ENCODE results near the gene ARPC4. TPM values are rescaled to one million over a fixed set of nuclear protein-coding genes. Genes with fewer than 3 reads are reported as not detected.
"Not testable (repeated sequence)": the region's sequence is repeated elsewhere in the genome, so short reads cannot be mapped to it uniquely, and the experiment has no call there.

Gene ARPC4
- total and polyA plus RNA-seq, 5 experiments from 2014 or later = 134 to 229 (median 201) TPM

DNA sequence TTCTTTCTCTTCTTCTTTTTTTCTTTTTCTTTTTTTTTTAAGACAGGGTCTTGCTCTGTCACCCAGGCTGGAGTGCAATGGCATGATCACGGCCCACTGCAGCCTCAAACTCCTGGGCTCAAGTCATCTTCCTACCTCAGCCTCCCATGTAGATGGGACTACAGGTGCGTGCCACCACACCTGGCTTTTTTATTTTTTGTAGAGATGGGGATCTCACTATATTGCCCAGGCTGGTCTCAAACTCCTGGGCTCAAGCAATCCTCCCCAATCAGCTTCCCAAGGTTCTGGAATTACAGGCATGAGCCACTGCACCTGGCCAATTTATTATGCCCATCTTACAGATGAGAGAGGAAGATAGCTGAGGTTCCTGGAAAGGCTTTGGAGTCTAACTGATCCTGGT, 21.9 kb upstream of the ARPC4 start:
- Mint-ChIP-seq H3K27ac (peak overlapping the region in 2 of 10 donors; percentile 73 to 75), H3K4me1 (peaks cover 21 to 46% (median 30%) of the 10 kb centered on the region in 4 donors), H3K4me3 (peak overlapping the region in 9 of 10 donors; percentile 22 to 71 (median 50))
- DNase-seq, POLR2A ChIA-PET, ATAC-seq, H3K9me3 Mint-ChIP-seq, H3K36me3 Mint-ChIP-seq, H3K27me3 Mint-ChIP-seq: not testable (repeated sequence)

GRCh38 chr3:9776896-9777693, 15.8 kb upstream of the ARPC4 start:
- Mint-ChIP-seq H3K27me3 (no peaks in the 10 kb centered on the region), H3K4me1 (peaks cover 32 to 55% (median 54%) of the 10 kb centered on the region in 4 donors), H3K9me3 (no peaks in the 10 kb centered on the region), H3K36me3 (peaks cover 0 to 10% (median 0%) of the 10 kb centered on the region in 3 donors), H3K4me3 (no peak overlapping the region), H3K27ac (peak overlapping the region in 2 of 10 donors; percentile 36 to 63)
- POLR2A ChIA-PET = interaction anchor here (1.1 to 1.6 kb wide), 2 partner anchors 16 to 128 kb away, joined by 3 to 5 read pairs; partner anchors contain the start of genes ARPC4, MTMR14 and TADA3
- ATAC-seq (no peak), DNase-seq (no peak)

DNA sequence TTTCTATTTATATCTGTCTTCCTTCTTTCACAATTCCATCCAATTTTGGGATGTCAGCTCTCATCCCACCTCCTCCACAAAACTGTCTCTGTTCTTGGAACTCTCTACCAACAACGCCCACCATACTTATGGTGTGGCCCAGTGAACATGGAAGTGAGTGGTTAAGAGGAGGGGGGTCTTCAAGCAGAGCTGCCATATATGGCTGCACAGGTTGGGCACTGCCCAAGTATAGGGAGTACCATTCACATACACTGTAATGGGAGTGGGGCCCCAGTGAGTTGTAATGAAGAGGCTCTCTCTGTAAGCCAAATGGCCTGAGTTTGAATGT, 15.2 kb upstream of the ARPC4 start:
- no peak overlapping the region for H3K27ac Mint-ChIP-seq
- no peak for ATAC-seq
- H3K36me3 Mint-ChIP-seq = peaks cover 0 to 16% (median 3%) of the 10 kb centered on the region in 3 donors
- H3K27me3 Mint-ChIP-seq = no peaks in the 10 kb centered on the region
- POLR2A ChIA-PET = interaction anchor here (1.1 to 1.6 kb wide), 2 partner anchors 15 to 128 kb away, joined by 3 to 5 read pairs; partner anchors contain the start of genes ARPC4, MTMR14 and TADA3
- no peaks in the 10 kb centered on the region for H3K9me3 Mint-ChIP-seq
- DNase-seq = no peak
- H3K4me1 Mint-ChIP-seq = peaks cover 35 to 60% (median 60%) of the 10 kb centered on the region in 4 donors
- H3K4me3 Mint-ChIP-seq = no peak overlapping the region

DNA sequence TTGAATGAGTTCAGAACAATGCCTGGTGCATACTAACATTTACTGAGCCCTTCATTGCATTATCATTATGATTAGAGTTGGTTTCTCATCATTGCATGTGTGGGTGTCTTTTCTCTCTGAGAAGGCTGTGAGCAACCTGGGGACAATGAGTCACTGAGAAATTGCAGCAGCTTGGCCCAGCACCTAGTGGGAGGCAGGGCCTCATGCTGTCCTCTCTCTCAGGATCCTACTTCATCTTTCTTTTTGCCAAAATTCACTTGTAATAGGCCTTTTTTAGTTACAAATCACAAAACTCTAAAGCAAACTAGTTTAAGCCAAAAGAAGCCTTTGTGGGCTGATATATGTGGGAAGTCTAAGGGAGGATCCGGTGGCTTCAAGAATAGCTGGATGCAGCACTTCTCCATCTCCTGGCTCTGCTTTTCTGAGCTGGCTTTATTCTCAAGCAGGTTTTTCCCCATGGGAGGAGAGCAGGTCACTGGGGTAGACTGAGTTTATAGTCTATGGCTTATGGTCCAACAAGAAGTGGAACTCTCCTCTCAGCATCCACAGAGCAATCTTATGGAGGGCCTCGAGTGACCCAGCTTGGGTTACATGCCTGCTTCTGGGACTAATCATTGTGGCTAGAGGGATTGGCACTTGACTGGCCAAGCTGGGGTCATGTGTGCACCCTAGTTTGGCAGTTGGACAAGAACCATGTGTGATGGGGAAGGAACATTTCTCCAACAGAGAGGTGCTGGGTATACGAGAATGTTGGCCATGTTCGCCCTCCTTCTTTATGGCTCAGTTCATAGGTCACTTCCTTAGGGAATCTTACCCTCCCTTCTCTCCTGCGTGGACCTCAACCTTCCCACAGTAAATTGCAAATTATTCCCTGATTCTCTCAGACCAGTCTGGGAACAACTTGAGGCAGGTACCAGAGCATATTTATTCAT, 14.5 kb upstream of the ARPC4 start:
- DNase-seq (no peak), ATAC-seq (no peak)
- Mint-ChIP-seq H3K27ac (peak overlapping the region in 4 of 10 donors; percentile 14 to 90 (median 58)), H3K36me3 (peaks cover 0 to 20% (median 6%) of the 10 kb centered on the region in 3 donors), H3K4me1 (peaks cover 35 to 65% (median 63%) of the 10 kb centered on the region in 4 donors), H3K9me3 (no peaks in the 10 kb centered on the region), H3K4me3 (peak overlapping the region in 4 of 10 donors; percentile 51 to 84 (median 71)), H3K27me3 (no peaks in the 10 kb centered on the region)
- POLR2A ChIA-PET = interaction anchor here (1.6 kb wide), 1 partner anchor 15 kb away, joined by 5 read pairs; the partner anchor contains the start of genes ARPC4 and TADA3

DNA sequence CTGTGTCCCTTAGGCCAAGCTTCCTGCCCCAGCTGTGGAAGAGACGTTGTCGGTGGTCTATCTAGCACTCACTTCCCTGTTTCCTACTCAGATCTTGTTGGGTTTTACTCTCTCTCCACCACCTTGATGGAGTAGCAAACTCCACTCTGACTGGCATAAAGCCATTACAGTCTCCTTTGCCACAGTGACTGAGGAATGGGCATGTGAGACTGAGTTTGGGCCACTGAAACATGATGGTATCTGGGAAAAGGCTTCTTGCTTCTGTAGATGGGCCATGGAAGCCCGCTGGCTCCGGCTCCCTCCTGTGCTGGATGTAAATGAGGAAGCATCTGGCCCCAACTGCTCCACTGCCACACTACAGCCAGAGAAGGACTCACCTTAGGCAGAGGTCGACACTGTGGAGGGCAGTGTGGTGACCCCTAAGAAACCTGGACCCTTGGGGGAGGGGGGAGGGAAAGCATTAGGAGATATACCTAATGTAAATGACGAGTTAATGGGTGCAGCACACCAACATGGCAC, 13.7 kb upstream of the ARPC4 start:
- ATAC-seq (no peak), DNase-seq (no peak)
- H3K36me3 Mint-ChIP-seq = peaks cover 0 to 24% (median 9%) of the 10 kb centered on the region in 3 donors
- H3K27me3 Mint-ChIP-seq = no peaks in the 10 kb centered on the region
- no peaks in the 10 kb centered on the region for H3K9me3 Mint-ChIP-seq
- POLR2A ChIA-PET = no interaction called here
- peaks cover 35 to 65% (median 63%) of the 10 kb centered on the region in 4 donors for H3K4me1 Mint-ChIP-seq
- H3K27ac Mint-ChIP-seq = peak overlapping the region in 5 of 10 donors; percentile 36 to 90 (median 73)
- peak overlapping the region in 9 of 10 donors; percentile 44 to 84 (median 71) for H3K4me3 Mint-ChIP-seq

DNA sequence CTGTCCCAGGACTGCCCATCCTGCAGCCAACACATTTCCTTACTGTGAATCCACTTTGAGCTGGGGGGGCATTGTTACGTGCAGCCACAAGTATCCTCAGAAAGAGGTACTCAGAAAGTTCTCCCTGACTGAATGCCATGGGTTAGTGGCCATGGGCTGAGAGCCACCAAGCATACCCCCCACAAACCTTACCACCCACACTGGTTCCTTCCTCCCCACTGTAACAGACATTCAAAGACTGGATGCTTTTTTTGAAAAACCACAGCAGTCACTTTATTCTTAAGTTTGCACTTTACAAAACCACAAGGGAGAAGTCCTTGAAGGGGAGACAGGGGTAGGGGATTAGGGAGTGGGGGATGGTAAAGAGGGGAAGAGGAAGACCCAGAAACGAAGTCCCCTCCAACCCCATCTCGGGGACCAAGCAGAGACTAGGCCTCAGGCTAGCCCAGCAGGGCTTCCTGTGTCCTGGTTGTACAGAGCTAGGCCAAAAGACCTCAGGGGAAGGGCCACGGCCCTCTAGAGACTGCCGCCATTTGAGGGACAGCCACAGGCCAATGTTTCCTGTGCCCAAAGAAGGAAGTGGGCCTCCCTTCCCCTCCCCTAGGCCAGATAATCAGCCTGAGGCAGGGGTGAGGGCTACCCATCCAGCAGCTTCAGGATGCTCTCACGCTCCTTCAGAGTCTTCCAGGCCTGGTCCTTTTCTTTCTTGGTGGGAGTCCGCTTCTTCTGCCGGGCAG, 13.0 kb upstream of the ARPC4 start:
- Mint-ChIP-seq H3K27me3 (no peaks in the 10 kb centered on the region), H3K4me1 (peaks cover 35 to 65% (median 63%) of the 10 kb centered on the region in 4 donors), H3K9me3 (no peaks in the 10 kb centered on the region), H3K4me3 (peak overlapping the region; percentile 42 to 84 (median 71)), H3K36me3 (peaks cover 0 to 31% (median 9%) of the 10 kb centered on the region in 3 donors), H3K27ac (peak overlapping the region; percentile 36 to 90 (median 74))
- POLR2A ChIA-PET = interaction anchor here (0.6 to 2.8 kb wide), 6 partner anchors 11 to 1490 kb away, joined by 3 to 18 read pairs (median 4); partner anchors contain the start of genes ARPC4, TADA3 and TTLL3
- ATAC-seq (peak; percentile 86 to 91), DNase-seq (peak in 5 of 10 donors; percentile 25 to 60 (median 56))

- peaks cover 35 to 65% (median 63%) of the 10 kb centered on the region in 4 donors for H3K4me1 Mint-ChIP-seq
- H3K9me3 Mint-ChIP-seq = no peaks in the 10 kb centered on the region
- POLR2A ChIA-PET = interaction anchor here (0.5 to 2.8 kb wide), 6 partner anchors 10 to 965 kb away, joined by 3 to 18 read pairs (median 5); partner anchors contain the start of genes ARPC4 and TADA3
- peaks cover 0 to 36% (median 11%) of the 10 kb centered on the region in 3 donors for H3K36me3 Mint-ChIP-seq
- H3K4me3 Mint-ChIP-seq = peak overlapping the region; percentile 42 to 84 (median 71)
- peak overlapping the region in 8 of 10 donors; percentile 36 to 90 (median 80) for H3K27ac Mint-ChIP-seq
- DNase-seq = no peak
- no peaks in the 10 kb centered on the region for H3K27me3 Mint-ChIP-seq
- no peak for ATAC-seq
Measured at GRCh38 chr3:9780458-9780812, 12.4 kb upstream of the ARPC4 start.

DNA sequence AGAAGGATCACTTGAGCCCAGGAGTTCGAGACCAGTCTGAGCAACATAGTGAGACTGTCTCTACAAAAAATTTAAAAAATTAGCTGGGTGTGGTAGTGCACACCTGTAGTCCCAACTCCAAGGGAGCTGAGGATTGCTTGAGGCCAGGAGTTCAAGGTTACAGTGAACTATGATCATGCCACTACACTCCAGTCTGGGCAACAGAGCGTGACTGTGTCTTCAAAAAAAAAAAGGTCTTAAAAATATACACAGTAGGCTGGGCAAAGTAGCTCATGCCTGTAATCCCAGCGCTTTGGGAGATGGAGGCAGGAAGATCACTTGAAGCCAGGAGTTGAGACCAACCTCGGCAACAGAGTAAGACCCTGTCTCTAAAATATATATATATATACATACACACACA, 12.0 kb upstream of the ARPC4 start:
- POLR2A ChIA-PET = interaction anchor here (0.5 to 2.8 kb wide), 4 partner anchors 12 to 44 kb away, joined by 3 to 18 read pairs (median 6); partner anchors contain the start of genes ARPC4 and TADA3
- Mint-ChIP-seq H3K4me1 (peaks cover 38 to 65% (median 63%) of the 10 kb centered on the region in 4 donors), H3K27me3 (no peaks in the 10 kb centered on the region), H3K4me3 (peak overlapping the region in 8 of 10 donors; percentile 42 to 84 (median 72)), H3K27ac (peak overlapping the region in 7 of 10 donors; percentile 13 to 90 (median 37)), H3K36me3 (peaks cover 0 to 41% (median 13%) of the 10 kb centered on the region in 3 donors), H3K9me3 (no peaks in the 10 kb centered on the region)
- DNase-seq (no peak), ATAC-seq (no peak)

DNA sequence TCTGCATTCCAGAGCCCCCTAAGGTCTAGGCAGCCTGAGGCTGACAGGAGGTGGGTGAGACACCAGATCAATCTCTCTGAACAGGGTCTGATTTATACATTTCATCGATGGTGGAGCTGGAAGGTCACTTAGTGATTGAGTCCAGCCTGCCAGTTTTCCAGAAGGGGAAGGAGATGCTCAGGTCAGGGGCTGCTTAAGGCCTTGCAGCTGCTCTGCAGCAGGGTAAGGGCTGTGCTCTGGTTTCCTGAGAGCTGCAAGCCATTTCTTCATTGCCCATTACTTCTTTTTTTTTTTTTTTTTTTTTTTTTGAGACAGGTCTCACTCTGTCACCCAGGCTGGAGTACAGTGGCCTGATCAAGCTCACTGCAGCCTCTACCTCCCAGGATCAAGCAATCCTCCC, 11.3 kb upstream of the ARPC4 start:
- no peaks in the 10 kb centered on the region for H3K27me3 Mint-ChIP-seq
- POLR2A ChIA-PET = interaction anchor here (0.7 to 2.8 kb wide), 4 partner anchors 11 to 49 kb away, joined by 3 to 18 read pairs (median 6); partner anchors contain the start of genes ARPC4 and TADA3
- H3K4me1 Mint-ChIP-seq = peaks cover 34 to 63% (median 58%) of the 10 kb centered on the region in 4 donors
- H3K27ac Mint-ChIP-seq = peak overlapping the region in 4 of 10 donors; percentile 0 to 90 (median 74)
- H3K36me3 Mint-ChIP-seq = peaks cover 0 to 47% (median 18%) of the 10 kb centered on the region in 3 donors
- peak overlapping the region in 3 of 10 donors; percentile 32 to 74 (median 45) for H3K4me3 Mint-ChIP-seq
- no peak for DNase-seq
- ATAC-seq = no peak
- no peaks in the 10 kb centered on the region for H3K9me3 Mint-ChIP-seq

DNA sequence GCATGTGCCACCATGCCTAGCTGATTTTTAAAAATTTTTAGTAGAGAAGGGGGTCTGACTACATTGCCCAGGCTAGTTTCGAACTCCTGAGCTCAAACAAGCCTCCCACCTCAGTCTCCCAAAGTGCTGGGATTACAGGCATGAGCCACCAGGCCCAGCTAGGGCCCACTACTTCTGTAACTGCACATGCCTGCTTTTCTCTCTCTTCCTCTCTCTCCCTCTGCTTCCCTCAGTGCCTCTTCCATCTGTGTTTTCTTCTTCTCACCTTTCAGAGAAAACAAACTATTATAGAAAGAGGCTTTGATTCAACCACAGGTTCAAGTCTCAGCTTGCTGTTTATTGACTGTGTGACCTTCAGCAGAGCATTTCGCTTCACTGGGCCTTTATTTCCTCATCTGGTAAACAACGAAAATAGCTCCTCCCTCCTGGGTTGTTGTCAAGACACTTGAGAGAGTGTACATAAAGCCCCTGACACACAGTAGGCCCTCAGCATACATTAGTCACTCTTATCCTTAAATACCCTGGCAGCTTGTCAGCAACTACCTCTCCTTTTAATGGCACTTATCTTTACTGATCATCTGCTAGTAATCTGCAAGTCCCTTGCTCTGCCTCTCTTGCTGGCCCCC, 10.8 kb upstream of the ARPC4 start:
- Mint-ChIP-seq H3K27me3 (no peaks in the 10 kb centered on the region), H3K9me3 (no peaks in the 10 kb centered on the region), H3K4me1 (peaks cover 33 to 61% (median 57%) of the 10 kb centered on the region in 4 donors), H3K36me3 (peaks cover 0 to 51% (median 19%) of the 10 kb centered on the region in 3 donors), H3K27ac (peak overlapping the region in 5 of 10 donors; percentile 3 to 82 (median 31)), H3K4me3 (peak overlapping the region in 1 of 10 donors; percentile 53)
- POLR2A ChIA-PET = interaction anchor here (0.7 to 2.8 kb wide), 4 partner anchors 11 to 50 kb away, joined by 3 to 18 read pairs (median 6); partner anchors contain the start of genes ARPC4 and TADA3
- DNase-seq (no peak), ATAC-seq (no peak)

DNA sequence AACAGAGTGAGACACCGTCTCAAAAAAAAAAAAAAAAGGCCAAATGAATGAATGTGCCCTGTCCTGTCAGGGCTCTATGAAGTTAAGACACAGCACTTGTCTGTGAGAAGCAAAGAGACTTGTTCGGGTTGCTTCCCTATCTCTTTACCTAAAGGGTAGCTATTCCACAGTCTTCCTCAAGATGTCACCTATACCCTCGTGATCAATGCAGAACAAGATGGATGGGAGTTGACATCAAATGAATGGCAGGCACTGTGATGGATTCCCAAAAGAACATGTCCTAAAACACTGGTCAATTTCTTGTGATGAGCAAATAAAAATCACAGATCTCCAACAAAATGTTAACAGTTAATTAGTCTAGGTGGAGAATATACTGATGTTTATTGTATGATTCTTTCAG, 10.1 kb upstream of the ARPC4 start:
- Mint-ChIP-seq H3K36me3 (peaks cover 5 to 58% (median 24%) of the 10 kb centered on the region in 3 donors), H3K4me3 (no peak overlapping the region), H3K4me1 (peaks cover 33 to 61% (median 58%) of the 10 kb centered on the region in 4 donors), H3K27ac (peak overlapping the region in 1 of 10 donors; percentile 82), H3K27me3 (no peaks in the 10 kb centered on the region), H3K9me3 (no peaks in the 10 kb centered on the region)
- POLR2A ChIA-PET = interaction anchor here (0.7 kb wide), 1 partner anchor 20 kb away, joined by 3 read pairs; no protein-coding TSS in a partner anchor
- ATAC-seq = no peak
- peak in 1 of 10 donors; percentile 12 for DNase-seq
